Endothelial cell of umbilical vein (primary cell): ENCODE data around the gene USH1C. TPM values are rescaled to one million over a fixed set of nuclear protein-coding genes. Genes with fewer than 3 reads are reported as not detected.
A peak's percentile ranks its signal among the peaks of the same experiment; 100 is the strongest.

Source experiments
- BruUV-seq: library from RNA; stranded (reverse); fragments of 400-500 nt; replicated peaks from 2 replicates; lab custom pipeline; 2021; lab: Mats Ljungman, UMichigan
- CTCF ChIA-PET: fragments of 300-600, 350-600 bp; sonication (Branson Sonifier 250); formaldehyde crosslinking; loops from one replicate; lab custom pipeline; 2021; ENCODE audit warnings: antibody characterized with exemption, inconsistent platforms; lab: Charles Lee
- POLR2A ChIA-PET: fragments of 300-600, 350-600 bp; sonication (Branson Sonifier 250); formaldehyde crosslinking; loops from one replicate; lab custom pipeline; 2021; ENCODE audit warnings: antibody characterized with exemption, inconsistent platforms; lab: Charles Lee
- DNase-seq: peaks from one replicate; pipeline ENCODE4 v3.0.0-alpha.2; 2011; ENCODE audit warnings: low read depth, low spot score
- FAIRE-seq: peaks from 2 replicates; lab custom pipeline; 2011; peaks lifted over from hg19 to GRCh38; lab: Jason Lieb, UNC
- H2AFZ ChIP-seq: 2 replicates; pipeline ENCODE4 v1.6.0; 2012; ENCODE audit warnings: low read depth, low read length, control low read depth, inconsistent platforms
- H3K27ac ChIP-seq: 2 replicates; pipeline ENCODE4 v1.5.1; 2011; ENCODE audit warnings: low read depth, mild to moderate bottlenecking, control low read depth, low read length, moderate library complexity; ENCODE audit not compliant: insufficient read depth
- H3K27me3 ChIP-seq, 2 experiments: 2 replicates each; pipeline versions ENCODE4 v1.6.0 to v1.6.1; 2011; ENCODE audit warnings: low read length in 2 of 2, mixed read lengths in 1 of 2; ENCODE audit not compliant: control insufficient read depth in 2 of 2, insufficient read depth in 2 of 2
- H3K36me3 ChIP-seq, 2 experiments: 2 replicates in 1 of 2; 3 replicates in 1 of 2; pipeline ENCODE4 v1.5.1; 2011; ENCODE audit warnings: low read length in 2 of 2, mild to moderate bottlenecking in 1 of 2, moderate library complexity in 1 of 2; ENCODE audit not compliant: control insufficient read depth in 2 of 2, insufficient read depth in 2 of 2; ENCODE audit errors: extremely low read depth in 1 of 2
- H3K4me1 ChIP-seq: 3 replicates; pipeline ENCODE4 v1.5.1; 2011; ENCODE audit warnings: mild to moderate bottlenecking, low read length; ENCODE audit not compliant: control insufficient read depth, insufficient read depth; ENCODE audit errors: extremely low read depth
- H3K4me2 ChIP-seq: 2 replicates; pipeline ENCODE4 v1.6.1; 2011; ENCODE audit warnings: low read length, control low read depth, mixed read lengths; ENCODE audit not compliant: insufficient read depth
- H3K4me3 ChIP-seq, 3 experiments: fragments of 200-600 bp in 1 of 3; sonication (generic), shearing (Covaris generic) in 1 of 3; replicated peaks in 1 of 3; 2 replicates each; pipeline ENCODE4 v1.5.1; 2011 to 2016; ENCODE audit warnings: control low read depth in 3 of 3, low read length in 3 of 3, mild to moderate bottlenecking in 2 of 3, inconsistent platforms in 1 of 3, low read depth in 1 of 3, moderate library complexity in 1 of 3; ENCODE audit not compliant: insufficient read depth in 1 of 3
- H3K79me2 ChIP-seq: 2 replicates; pipeline ENCODE4 v1.6.0; 2012; ENCODE audit warnings: low read length, inconsistent platforms; ENCODE audit not compliant: control insufficient read depth, insufficient read depth
- H3K9ac ChIP-seq: replicated peaks from 2 replicates; pipeline ENCODE3; 2011; ENCODE audit warnings: low read length, control low read depth; ENCODE audit not compliant: insufficient read depth; ENCODE audit errors: extremely low read depth
- H3K9me1 ChIP-seq: replicated peaks from 3 replicates; pipeline ENCODE4 v1.6.0; 2011; ENCODE audit warnings: mild to moderate bottlenecking, low read length; ENCODE audit not compliant: control insufficient read depth, insufficient read depth; ENCODE audit errors: extremely low read depth
- H3K9me3 ChIP-seq: replicated peaks from 2 replicates; pipeline ENCODE4 v1.5.1; 2012; ENCODE audit warnings: low read length, inconsistent platforms; ENCODE audit not compliant: control insufficient read depth, insufficient read depth
- H4K20me1 ChIP-seq: replicated peaks from 2 replicates; pipeline ENCODE3; 2011; ENCODE audit warnings: mild to moderate bottlenecking, low read length; ENCODE audit not compliant: control insufficient read depth, insufficient read depth; ENCODE audit errors: extremely low read depth
- CTCF ChIP-seq, 2 donors: IDR thresholded peaks; 1 replicate in 1 of 2; 2 replicates in 1 of 2; pipeline ENCODE4 v1.5.1; 2011; ENCODE audit warnings: low read length in 2 of 2, mild to moderate bottlenecking in 2 of 2, moderate library complexity in 2 of 2, control low read depth in 1 of 2, inconsistent platforms in 1 of 2, low read depth in 1 of 2; ENCODE audit not compliant: insufficient read depth in 1 of 2; ENCODE audit errors: extremely low read depth in 1 of 2
- EZH2 ChIP-seq: IDR thresholded peaks from 2 replicates; pipeline ENCODE4 v1.6.1; 2012; ENCODE audit warnings: borderline replicate concordance, low read depth, mild to moderate bottlenecking, moderate library complexity, low read length, inconsistent platforms; ENCODE audit not compliant: severe bottlenecking
- FOS ChIP-seq: IDR thresholded peaks from 2 replicates; pipeline ENCODE4 v1.6.1; 2011; ENCODE audit warnings: mild to moderate bottlenecking, low read length, moderate library complexity, borderline replicate concordance; ENCODE audit not compliant: insufficient read depth
- GATA2 ChIP-seq: IDR thresholded peaks from 2 replicates; pipeline ENCODE4 v1.7.0; 2011; ENCODE audit warnings: low read depth, mild to moderate bottlenecking, moderate library complexity, mixed read lengths, low read length; ENCODE audit not compliant: insufficient read length, insufficient read depth
- JUN ChIP-seq: IDR thresholded peaks from 2 replicates; pipeline ENCODE4 v1.6.1; 2011; ENCODE audit warnings: borderline replicate concordance, low read depth; ENCODE audit not compliant: insufficient read length, insufficient read depth
- MAX ChIP-seq: IDR thresholded peaks from 2 replicates; pipeline ENCODE4 v1.6.1; 2011; ENCODE audit not compliant: insufficient read depth, insufficient read length
- MYC ChIP-seq: IDR thresholded peaks from one replicate; pipeline ENCODE4 v1.6.1; 2011; ENCODE audit warnings: mild to moderate bottlenecking, low read depth, low read length
- POLR2A ChIP-seq: IDR thresholded peaks from 2 replicates; pipeline ENCODE4 v1.6.1; 2012; ENCODE audit warnings: low read depth, mild to moderate bottlenecking, control low read depth, low read length
- POLR2AphosphoS5 ChIP-seq: IDR thresholded peaks from 2 replicates; pipeline ENCODE4 v1.6.1; 2012; ENCODE audit warnings: low read depth, mild to moderate bottlenecking, control low read depth, low read length, moderate library complexity; ENCODE audit not compliant: insufficient read depth
- dilution Hi-C: fragments of 300-500 bp; cut with MboI; formaldehyde crosslinking; loops from one replicate; pipeline ENCODE4 v1.15.0; 2019; ENCODE audit warnings: low sequenced_read_pairs; ENCODE audit not compliant: extremely low pct_ligation_motif_present
- intact Hi-C: fragments of 100-400 bp; cut with micrococcal nuclease; formaldehyde crosslinking; loops from one replicate; pipeline ENCODE4 v1.10.0; 2022
- polyA plus RNA-seq, 4 experiments: library from polyadenylated mRNA; depleted of rRNA in 3 of 4; stranded (reverse) in 3 of 4; unstranded in 1 of 4; fragments of >200 nt; gene quantifications; 2 replicates each; pipeline versions ENCODE4 v1.2.1 to v1.2.3, GENCODE V29; 2011 to 2012; ENCODE audit warnings: missing spikeins in 1 of 4
- total RNA-seq: library from RNA; stranded (reverse); gene quantifications from 2 replicates; pipeline ENCODE4 v1.2.3, GENCODE V29; 2021

Gene USH1C
- total and polyA plus RNA-seq, 2 donors (not counting 3 experiments of a cell fraction or from before 2014, with no cell fraction given) = not detected

GRCh38 chr11:17528906-17529843 lies 15.0 kb downstream of the USH1C start:
- H2AFZ ChIP-seq = no peak overlapping the region
- POLR2A ChIA-PET = no interaction called here
- DNase-seq = peak; percentile 8
- no peaks in the 10 kb centered on the region for H3K36me3 ChIP-seq
- no peaks in the 10 kb centered on the region for H3K9me1 ChIP-seq
- CTCF ChIA-PET = interaction anchor here (0.6 to 4.0 kb wide), 11 partner anchors 9 to 305 kb away, joined by 3 to 128 read pairs (median 4); no protein-coding TSS in a partner anchor
- no peak overlapping the region for H3K4me2 ChIP-seq
- dilution Hi-C loops = no loop called here
- TF ChIP-seq EZH2 = no peak
- TF ChIP-seq GATA2 = no peak
- no peak for TF ChIP-seq FOS
- TF ChIP-seq POLR2AphosphoS5 = no peak
- no peak for TF ChIP-seq MYC
- no peak for TF ChIP-seq POLR2A
- TF ChIP-seq MAX = no peak
- no peak for TF ChIP-seq JUN
- no peak for TF ChIP-seq CTCF (IDR thresholded peaks at IDR 0.05; ENCODE audit: extremely low read depth in 1 of 2, insufficient read depth in 1 of 2, low read depth in 1 of 2, low read length in 2 of 2)
- H4K20me1 ChIP-seq = no peaks in the 10 kb centered on the region
- H3K9me3 ChIP-seq = no peaks in the 10 kb centered on the region
- H3K4me3 ChIP-seq = no peak overlapping the region
- H3K79me2 ChIP-seq = no peaks in the 10 kb centered on the region
- no peak for FAIRE-seq
- H3K9ac ChIP-seq = no peak overlapping the region
- H3K4me1 ChIP-seq = no peaks in the 10 kb centered on the region
- intact Hi-C loops = loop anchor here (1.0 kb wide), 3 partner anchors 145 to 299 kb away; no protein-coding TSS in a partner anchor
- no peak overlapping the region for H3K27ac ChIP-seq
- H3K27me3 ChIP-seq = peaks cover 2 to 5% of the 10 kb centered on the region in 2 experiments
- BruUV-seq = no TSS peak
